ENCODE measurements around the gene ARHGEF10L.

Gene ARHGEF10L

GRCh38 chr1:17550729-17551584, 11.5 kb downstream of the ARHGEF10L start:
- no peak for DNase-seq (ENCODE audit: low read depth)

DNA sequence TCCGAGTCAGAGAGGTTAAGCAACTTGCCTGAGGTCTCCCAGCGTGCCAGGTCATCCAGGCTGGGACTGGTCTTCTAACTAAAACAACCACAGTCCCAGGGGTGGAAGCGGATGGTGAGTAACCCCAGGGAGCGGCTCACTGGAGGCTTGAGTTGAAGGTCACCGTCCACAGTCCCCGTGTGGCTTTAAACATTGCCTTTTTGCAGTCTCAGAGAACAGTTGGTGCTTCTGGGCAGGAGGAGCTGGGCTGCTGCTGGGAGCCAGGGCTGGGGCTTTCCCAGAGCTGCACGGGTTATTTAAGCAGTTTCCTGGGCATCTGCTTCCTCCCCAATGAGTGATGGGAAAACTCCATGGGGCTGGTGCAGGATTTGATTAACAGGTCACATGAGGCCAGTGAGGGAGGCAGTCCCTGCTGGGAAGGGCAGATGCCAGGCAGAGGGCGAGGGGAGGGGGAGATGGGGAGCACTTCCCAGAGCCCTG, 12.3 kb downstream of the ARHGEF10L start:
- DNase-seq (ENCODE audit: low read depth) = no peak

- no peak for DNase-seq (ENCODE audit: low read depth)
These were observed 14.6 kb downstream of the ARHGEF10L start for GRCh38 chr1:17553975-17554700.

DNA sequence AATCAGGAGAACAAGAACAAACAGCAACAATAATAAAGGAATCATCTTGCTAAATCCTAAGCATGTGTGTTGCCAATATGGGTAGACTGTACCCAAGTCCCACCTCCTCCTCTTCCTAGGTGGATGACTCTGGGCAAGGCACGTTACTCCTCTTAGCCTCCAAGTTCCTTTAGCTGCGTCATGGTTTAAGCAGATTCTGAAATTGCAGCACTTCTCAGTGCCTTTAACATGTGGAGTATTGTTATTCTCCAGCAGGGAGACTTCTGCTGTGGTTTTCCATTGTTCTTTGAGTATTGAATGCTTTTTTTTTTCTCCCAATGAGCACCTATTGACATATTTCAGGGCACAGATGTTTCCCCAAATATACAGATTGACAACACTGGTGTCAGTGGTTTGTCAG, 15.5 kb downstream of the ARHGEF10L start:
- DNase-seq (ENCODE audit: low read depth) = no peak

DNA sequence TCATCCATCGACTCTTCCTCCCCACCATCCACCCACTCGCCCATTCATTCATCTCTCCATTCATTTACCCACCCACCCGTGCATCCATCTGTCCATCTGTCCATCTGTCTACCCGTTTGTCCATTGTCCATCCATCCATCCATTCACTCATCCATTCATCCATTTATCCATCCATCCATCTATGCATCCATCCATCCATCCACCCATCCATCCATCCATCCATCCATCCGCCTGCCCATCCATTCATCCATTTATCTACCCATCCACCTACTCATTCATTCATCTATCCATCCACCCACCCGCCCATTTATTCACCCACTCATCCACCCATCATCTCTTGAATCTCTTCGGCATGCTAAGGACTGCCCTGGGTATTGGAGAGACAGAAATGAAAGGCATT, 18.5 kb downstream of the ARHGEF10L start:
- DNase-seq (ENCODE audit: low read depth) = no peak

DNA sequence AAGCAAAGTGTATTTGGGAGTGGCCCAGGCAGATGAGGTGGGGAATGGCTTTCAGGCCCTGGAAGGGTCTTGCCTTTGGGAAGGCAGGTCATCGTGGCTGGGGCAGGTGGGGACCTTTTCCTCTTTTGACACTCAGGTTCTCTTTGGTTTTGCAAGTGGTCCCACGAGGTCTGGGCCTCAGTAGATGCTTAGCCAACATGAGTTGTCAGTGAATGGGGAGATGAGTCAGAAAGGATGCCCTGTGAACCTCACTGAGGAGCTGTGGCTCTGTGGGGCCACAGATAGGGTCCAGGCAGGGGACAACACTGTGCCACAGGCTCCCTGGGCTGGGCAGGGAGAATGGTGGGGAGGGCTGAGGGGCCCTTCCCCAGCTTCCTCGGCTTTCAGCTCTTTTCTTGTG, 19.0 kb downstream of the ARHGEF10L start:
- DNase-seq (ENCODE audit: low read depth) = no peak

GRCh38 chr1:17558954-17559614, 19.6 kb downstream of the ARHGEF10L start:
- DNase-seq (ENCODE audit: low read depth) = no peak

DNA sequence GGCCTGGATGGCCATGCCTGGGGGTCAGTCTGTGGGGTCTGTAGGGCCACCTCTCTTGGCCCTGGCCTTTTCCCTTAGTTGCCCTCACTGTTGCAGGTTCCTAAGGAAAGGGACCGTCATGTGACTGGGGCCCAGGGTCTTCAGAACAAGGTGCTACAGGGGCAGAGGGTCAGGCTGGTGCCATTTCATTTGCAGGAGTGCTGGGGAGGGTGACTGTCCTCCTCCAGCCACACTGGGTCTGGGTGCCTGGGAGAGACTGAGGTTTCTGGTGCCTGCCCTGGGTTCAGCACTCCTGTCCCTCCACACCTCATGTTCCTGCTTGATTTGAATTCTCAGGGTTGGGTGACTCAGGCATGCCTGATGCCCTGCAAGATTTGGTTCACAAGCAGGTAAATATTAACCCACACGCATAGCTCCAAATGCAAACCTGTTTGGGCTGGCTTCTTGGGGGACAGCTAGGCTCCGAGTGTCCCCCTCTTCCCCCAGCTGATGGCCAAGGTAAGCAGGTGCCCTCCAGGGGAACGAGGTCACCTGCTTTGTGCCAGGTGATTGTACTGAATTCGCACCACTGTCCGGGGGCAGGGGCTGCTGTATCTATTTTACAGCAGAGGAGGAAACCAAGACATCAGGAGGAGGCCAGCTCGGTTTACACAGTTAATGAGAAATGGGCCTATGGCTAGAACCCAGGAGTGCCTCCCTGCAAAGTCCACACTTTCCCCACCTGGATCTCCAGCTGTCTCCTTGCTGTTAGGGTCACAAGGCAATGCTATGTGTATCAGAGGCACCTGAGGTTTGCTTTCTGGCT, 20.3 kb downstream of the ARHGEF10L start:
- no peak for DNase-seq (ENCODE audit: low read depth)

DNA sequence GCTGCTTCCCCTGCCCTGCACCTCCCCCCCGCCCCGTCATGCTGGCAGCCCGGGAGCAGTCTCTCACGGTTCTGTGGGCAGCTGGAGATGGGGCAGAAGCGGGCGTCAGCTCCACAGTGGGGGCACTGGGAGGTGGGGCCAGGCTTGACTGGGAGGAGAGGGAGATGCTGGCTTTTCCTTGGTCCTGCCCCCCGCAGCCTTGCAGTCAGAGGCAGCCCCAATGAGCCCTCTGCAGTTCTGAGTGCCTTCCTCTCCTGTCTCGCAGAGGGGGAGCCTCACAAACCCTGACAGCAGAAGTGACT, 21.7 kb downstream of the ARHGEF10L start:
- no peak for DNase-seq (ENCODE audit: low read depth)

- DNase-seq (ENCODE audit: low read depth) = no peak
These were observed 22.1 kb downstream of the ARHGEF10L start for GRCh38 chr1:17561561-17561985.

GRCh38 chr1:17562375-17562774, 22.9 kb downstream of the ARHGEF10L start:
- no peak for DNase-seq (ENCODE audit: low read depth)

DNA sequence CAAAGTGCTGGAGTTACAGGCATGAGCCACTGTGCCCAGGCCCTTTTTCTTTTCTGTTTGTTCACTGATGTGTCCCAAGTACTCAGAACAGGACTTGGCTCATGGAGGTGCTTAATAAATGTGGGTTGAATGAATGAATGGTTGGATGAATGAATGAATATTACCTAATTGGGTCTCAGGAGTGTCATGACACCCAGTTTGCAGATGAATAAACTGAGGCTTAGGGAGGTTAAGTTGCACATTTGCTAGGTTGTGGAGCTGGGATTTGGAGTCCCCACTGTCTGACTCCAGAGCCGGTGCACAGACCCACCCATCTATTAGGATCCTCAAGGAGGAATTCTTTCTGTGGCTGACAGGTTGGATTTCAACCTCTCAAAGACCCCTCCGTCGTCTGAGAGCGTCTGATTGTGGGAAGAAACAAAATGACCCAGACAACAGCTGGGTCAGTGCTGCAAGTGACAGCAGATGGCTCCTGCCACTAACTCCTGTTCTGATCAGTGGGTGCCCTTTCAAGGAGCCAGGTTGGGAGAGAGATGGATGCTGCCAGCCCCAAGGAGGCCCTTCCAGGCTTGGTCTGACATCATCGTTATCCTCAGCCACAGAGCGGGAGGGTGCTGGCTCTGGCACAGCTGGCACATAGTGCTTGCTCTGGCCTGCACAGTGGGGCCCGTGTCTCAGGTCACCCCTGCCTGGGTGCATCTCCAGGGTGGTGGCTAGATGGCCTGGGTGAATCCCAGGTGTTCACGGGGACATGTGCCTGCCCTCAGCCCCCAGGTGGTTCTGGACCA, 24.2 kb downstream of the ARHGEF10L start:
- DNase-seq (ENCODE audit: low read depth) = no peak

DNA sequence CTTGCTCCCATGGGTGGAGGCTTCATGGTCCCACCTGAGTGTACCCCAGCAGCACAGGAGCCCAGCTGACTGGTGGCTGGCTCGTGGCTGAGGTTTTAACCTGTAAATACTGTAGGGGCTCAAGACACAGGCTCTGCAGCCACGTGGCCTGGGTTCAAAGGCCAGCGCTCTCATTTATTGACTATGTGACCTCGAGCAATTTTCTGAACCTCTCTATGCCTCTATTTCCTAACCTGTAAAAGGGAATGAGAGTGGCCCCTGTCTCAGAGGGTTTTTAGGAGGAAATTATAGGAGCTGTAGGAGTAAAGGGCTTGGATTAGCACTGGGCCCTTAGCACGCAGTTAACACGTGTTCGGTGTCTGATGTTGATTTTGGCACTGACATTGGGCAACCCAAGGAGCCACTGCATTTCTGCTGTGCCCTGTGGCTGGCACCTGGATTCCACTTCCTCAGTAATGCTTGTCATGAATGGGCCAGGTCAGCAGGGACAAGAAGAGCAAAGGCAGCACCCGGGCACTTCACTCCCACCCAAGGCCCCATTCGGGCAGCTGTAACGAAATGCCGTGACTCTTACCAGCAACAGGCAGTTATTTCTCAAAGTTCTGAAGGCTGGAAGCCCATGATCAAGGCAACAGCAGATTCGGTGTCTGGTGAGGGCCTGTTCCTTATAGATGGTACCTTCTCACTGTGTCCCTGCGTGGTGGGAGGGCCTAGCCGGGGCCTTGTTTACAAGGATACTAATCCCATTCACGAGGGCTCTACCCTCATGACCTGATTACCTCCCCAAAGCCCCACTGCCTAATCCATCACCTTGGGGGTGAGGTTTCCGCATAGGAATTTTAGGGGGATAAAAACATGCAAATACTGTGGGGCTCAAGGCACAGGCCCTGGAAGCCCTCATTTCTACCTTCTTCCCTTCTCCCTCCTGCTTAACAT, 25.2 kb downstream of the ARHGEF10L start:
- no peak for DNase-seq (ENCODE audit: low read depth)

GRCh38 chr1:17565461-17566252, 26.2 kb downstream of the ARHGEF10L start:
- DNase-seq (ENCODE audit: low read depth) = no peak

DNA sequence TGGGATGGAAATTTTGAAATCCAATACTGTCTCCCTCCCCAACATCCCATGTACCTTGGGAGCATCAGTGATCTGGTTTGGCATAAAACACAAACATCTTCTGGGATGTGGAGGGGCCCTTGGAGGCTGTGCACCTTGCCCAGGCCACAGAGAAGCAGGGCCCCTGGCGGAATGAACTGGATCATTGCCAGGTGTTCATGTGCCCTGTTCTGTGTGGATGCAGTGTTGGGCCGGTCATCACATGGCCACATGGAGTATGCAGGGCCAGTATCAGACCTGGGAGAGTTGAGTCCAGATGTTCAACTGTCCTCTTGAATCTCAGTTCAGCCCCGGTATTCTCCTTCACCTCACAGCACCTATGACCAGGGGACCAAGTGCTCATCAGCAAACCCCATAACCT, 26.9 kb downstream of the ARHGEF10L start:
- no peak for DNase-seq (ENCODE audit: low read depth)

GRCh38 chr1:17566892-17567291, 27.4 kb downstream of the ARHGEF10L start:
- DNase-seq (ENCODE audit: low read depth) = no peak

GRCh38 chr1:17567582-17567981, 28.1 kb downstream of the ARHGEF10L start:
- peak; percentile 77 for DNase-seq (ENCODE audit: low read depth)

DNA sequence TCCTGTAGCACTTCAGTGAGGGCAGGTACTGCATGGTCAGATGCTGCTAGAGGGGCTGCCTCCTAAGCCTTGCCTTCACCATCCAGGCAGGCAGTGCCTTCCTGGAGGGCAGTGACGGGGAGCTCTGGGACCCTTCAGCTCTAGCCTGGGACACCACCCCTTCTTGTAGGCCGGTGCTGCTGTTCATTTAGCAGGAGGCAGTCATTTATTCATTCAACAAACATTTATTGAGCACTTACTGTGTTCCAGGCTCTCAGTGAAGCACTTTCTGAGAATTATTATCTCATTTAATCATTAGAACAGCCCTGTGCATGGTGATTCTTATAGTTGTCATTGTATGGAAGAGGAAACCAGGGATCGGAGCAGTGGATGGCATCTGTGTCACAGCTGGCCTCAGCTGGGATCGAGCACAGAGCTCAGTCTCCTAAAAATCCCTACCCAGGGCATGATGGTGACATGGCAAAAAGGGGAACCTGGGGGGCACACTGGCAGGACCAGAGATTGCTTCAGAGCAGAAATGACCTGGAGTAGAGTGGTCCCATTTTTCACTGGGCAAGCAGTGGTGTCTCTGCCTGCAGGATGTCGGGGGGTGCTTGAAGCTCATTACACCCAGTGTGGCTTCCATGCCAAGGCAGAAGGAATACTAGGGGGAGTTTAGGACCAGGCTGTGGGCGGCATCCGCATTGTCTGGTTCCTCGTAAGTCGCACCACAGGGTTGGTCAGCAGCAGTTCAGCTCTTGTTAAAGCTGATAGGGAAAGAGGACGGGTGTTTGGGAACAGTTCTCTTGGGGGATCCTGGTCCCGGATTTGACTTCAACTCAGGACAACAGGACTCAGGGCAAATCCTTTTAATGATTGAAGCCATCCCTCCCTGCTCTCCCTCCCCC, 28.8 kb downstream of the ARHGEF10L start:
- no peak for DNase-seq (ENCODE audit: low read depth)

All from GM04503 (cell line).